K562 (cell line): ENCODE data around the gene OR7G3. TPM values are rescaled to one million over a fixed set of nuclear protein-coding genes. Genes with fewer than 3 reads are reported as not detected.

ENCODE experiments used
- ATAC-seq: fragments of 200-7000 bp; cut with Tn5 transposase; 3 replicates; pipeline ENCODE4 v1.9.1; 2020; ENCODE audit warnings: moderate library complexity
- BruUV-seq: library from RNA; stranded (reverse); fragments of 400-500 nt; replicated peaks from 2 replicates; lab custom pipeline; 2021; lab: Mats Ljungman, UMichigan
- CTCF ChIA-PET: fragments of 300-600 bp; formaldehyde crosslinking; extraction: SDS; loops from one replicate; lab custom pipeline; 2021; ENCODE audit warnings: low intra/inter-chr PET ratio; lab: Yijun Ruan, JAX
- POLR2A ChIA-PET: fragments of 300-600, 350-650 bp; sonication (Branson Sonifier 250); formaldehyde crosslinking; extraction: SDS; loops from one replicate; lab custom pipeline; 2021; ENCODE audit warnings: antibody characterized with exemption, inconsistent platforms; lab: Yijun Ruan, JAX
- DNase-seq, 4 experiments: peaks; one replicate each; pipeline versions ENCODE4 v3.0.0 to v3.0.0-alpha.2; 2011 to 2018; ENCODE audit warnings: low spot score in 3 of 4, mixed read lengths in 3 of 4; ENCODE audit errors: extremely low read depth in 1 of 4
- FAIRE-seq: peaks from 2 replicates; lab custom pipeline; 2011; peaks lifted over from hg19 to GRCh38; lab: Jason Lieb, UNC
- H2AFZ ChIP-seq: 2 replicates; pipeline ENCODE4 v1.6.0; 2011; ENCODE audit warnings: low read depth, low read length, control low read depth, inconsistent platforms
- H3K27ac ChIP-seq: fragments of 200-600 bp; 3 replicates; pipeline ENCODE4 v1.8.0; 2011; ENCODE audit warnings: low read depth, mild to moderate bottlenecking, control low read depth, inconsistent platforms, low read length, moderate library complexity, mixed read lengths; ENCODE audit errors: extremely low read depth
- H3K27me3 ChIP-seq, 2 experiments: fragments of 300-600 bp in 1 of 2; 2 replicates in 1 of 2; 3 replicates in 1 of 2; pipeline versions ENCODE4 v1.6.0 to v1.8.0; 2011; ENCODE audit warnings: inconsistent platforms in 2 of 2, low read length in 2 of 2, mild to moderate bottlenecking in 1 of 2, mixed read lengths in 1 of 2, moderate library complexity in 1 of 2; ENCODE audit not compliant: control insufficient read depth in 2 of 2, insufficient read depth in 2 of 2
- H3K36me3 ChIP-seq: fragments of 300-600 bp; 3 replicates; pipeline ENCODE4 v1.8.0; 2011; ENCODE audit warnings: mild to moderate bottlenecking, low read length, inconsistent platforms; ENCODE audit not compliant: control insufficient read depth, insufficient read depth
- H3K4me1 ChIP-seq, 2 experiments: fragments of 200-600 bp in 1 of 2; replicated peaks in 1 of 2; 2 replicates in 1 of 2; 3 replicates in 1 of 2; pipeline versions ENCODE4 v1.5.1 to v1.8.0; 2011; ENCODE audit warnings: inconsistent platforms in 2 of 2, low read length in 2 of 2, mild to moderate bottlenecking in 1 of 2, mixed read lengths in 1 of 2, moderate library complexity in 1 of 2; ENCODE audit not compliant: control insufficient read depth in 2 of 2, insufficient read depth in 2 of 2
- H3K4me2 ChIP-seq: 2 replicates; pipeline ENCODE4 v1.6.1; 2011; ENCODE audit warnings: low read length, control low read depth, inconsistent platforms, mixed read lengths; ENCODE audit not compliant: insufficient read depth
- H3K4me3 ChIP-seq: fragments of 200-600 bp; sonication (generic), shearing (Covaris generic); 2 replicates; pipeline ENCODE4 v1.5.1; 2016; ENCODE audit warnings: control low read depth, inconsistent platforms
- H3K79me2 ChIP-seq: fragments of 200-600 bp; 3 replicates; pipeline ENCODE4 v1.8.0; 2011; ENCODE audit warnings: low read length, inconsistent platforms; ENCODE audit not compliant: control insufficient read depth, insufficient read depth
- H3K9ac ChIP-seq, 2 experiments: 2 replicates each; pipeline versions ENCODE4 v1.6.0 to v1.6.1; 2011; ENCODE audit warnings: low read depth in 2 of 2, low read length in 2 of 2, control low read depth in 1 of 2, inconsistent platforms in 1 of 2, mild to moderate bottlenecking in 1 of 2, mixed read lengths in 1 of 2; ENCODE audit not compliant: insufficient read depth in 1 of 2
- H3K9me1 ChIP-seq: one replicate; pipeline ENCODE4 v1.6.0; 2011; ENCODE audit warnings: inconsistent platforms, mild to moderate bottlenecking, low read length, moderate library complexity; ENCODE audit not compliant: control insufficient read depth, insufficient read depth
- H3K9me3 ChIP-seq: replicated peaks from 2 replicates; pipeline ENCODE4 v1.5.1; 2011; ENCODE audit warnings: low read depth, low read length, inconsistent platforms; ENCODE audit not compliant: control insufficient read depth, insufficient read depth
- H4K20me1 ChIP-seq: replicated peaks from 2 replicates; pipeline ENCODE4 v1.6.1; 2011; ENCODE audit warnings: low read length, inconsistent platforms, mixed read lengths; ENCODE audit not compliant: control insufficient read depth, insufficient read depth
- KDM5B ChIP-seq: fragments of 200-600 bp; sonication (generic); IDR thresholded peaks from 2 replicates; pipeline ENCODE4 v1.6.1; 2012; ENCODE audit warnings: low read depth, mild to moderate bottlenecking, moderate library complexity, low read length, control low read depth, inconsistent platforms; ENCODE audit not compliant: insufficient replicate concordance
- MITF ChIP-seq: IDR thresholded peaks from 2 replicates; pipeline ENCODE4 v1.6.1; 2014; ENCODE audit warnings: antibody characterized with exemption
- PKNOX1 ChIP-seq: fragments of 450-650 bp; IDR thresholded peaks from 2 replicates; pipeline ENCODE4 v1.6.1; 2016
- PRDM10 ChIP-seq: fragments of 450-650 bp; IDR thresholded peaks from 2 replicates; pipeline ENCODE4 v1.6.1; 2018; ENCODE audit not compliant: partially characterized antibody
- ZBTB11 ChIP-seq, 3 experiments: fragments of 200-800 bp in 1 of 3; fragments of 250-450 bp in 1 of 3; fragments of 450-650 bp in 1 of 3; sonication (Bioruptor Pico) in 1 of 3; sonication (Bioruptor generic) in 1 of 3; formaldehyde crosslinking in 1 of 3; IDR thresholded peaks; 2 replicates each; pipeline versions ENCODE4 v1.6.1 to v1.8.0; 2016 to 2022; ENCODE audit warnings: mild to moderate bottlenecking in 2 of 3, missing genetic modification characterization in 2 of 3, missing compliant biosample characterization in 1 of 3, moderate library complexity in 1 of 3
- WGBS: fragments of 100-300 bp; shearing (Covaris generic); methylation state at CpG from one replicate; pipeline ENCODE4 v1.1.6; 2016; ENCODE audit warnings: low coverage, mixed read lengths; ENCODE audit not compliant: insufficient coverage; ENCODE audit errors: missing lambda C conversion rate; 5-methylcytosine and 5-hydroxymethylcytosine counted together
- in situ Hi-C: fragments of 300-500 bp; cut with MboI; formaldehyde crosslinking; loops from 4 replicates; pipeline ENCODE4 v1.15.0; 2018; ENCODE audit warnings: inconsistent platforms, mixed read lengths
- intact Hi-C: fragments of 100-400 bp; cut with micrococcal nuclease; formaldehyde crosslinking; loops from 2 replicates; pipeline ENCODE4 v1.14.2; 2022
- polyA plus RNA-seq, 8 experiments: library from polyadenylated mRNA; depleted of rRNA in 4 of 8; stranded (reverse) in 5 of 8; unstranded in 3 of 8; fragments of >200 nt; fragmentation: Nextera tagmentation in 2 of 8; fragmentation: Illumina TruSeq in 1 of 8; extraction: Ambion mirVana in 2 of 8; extraction: Trizol in 1 of 8; gene quantifications; 2 replicates each; pipeline versions ENCODE4 v1.2.1 to v1.2.3, GENCODE V29; 2011 to 2014; ENCODE audit warnings: inconsistent platforms in 1 of 8, missing spikeins in 1 of 8
- total RNA-seq, 7 experiments: library from RNA; depleted of rRNA in 6 of 7; stranded (reverse); fragments of >200 nt in 6 of 7; fragmentation: Illumina TruSeq in 2 of 7; extraction: Trizol in 2 of 7; gene quantifications; 2 replicates each; pipeline versions ENCODE4 v1.2.1 to v1.2.3, GENCODE V29; 2011 to 2021; ENCODE audit warnings: low replicate concordance in 1 of 7

The OR7G3 gene
- total and polyA plus RNA-seq, 9 of the 15 experiments (the other 6 are each of a cell fraction or from before 2014, with no cell fraction given) = not detected

- TF ChIP-seq PKNOX1 = peak; percentile 30; the same call in 1 of the 2 replicates
Observed at GRCh38 chr19:9144920-9145319, 18.2 kb upstream of the OR7G3 start (continued).

GRCh38 chr19:9140159-9140874 is 13.6 kb upstream of the OR7G3 start, which contains the start of gene ZNF317:
Gene ZNF317, plus strand, starts transcription at chr19:9140397. Its CDS starts 15,620 bp downstream, at chr19:9156017.
- Histone ChIP-seq H3K27ac (peak within 1 kb of the TSS; percentile 92), H3K4me1 (peaks cover 0 to 9% of the 10 kb centered on the region in 2 experiments; a peak in 2 of 5 replicates), H3K4me2 (peak within 1 kb of the TSS; percentile 93), H3K4me3 (peak within 1 kb of the TSS; percentile 61), H3K36me3 (peaks cover 26% of the 10 kb centered on the region), H3K27me3 (no peaks in the 10 kb centered on the region), H3K9me3 (peaks cover 6% of the 10 kb centered on the region), H3K79me2 (peaks cover 52% of the 10 kb centered on the region), H3K9ac (peak within 1 kb of the TSS; percentile 96 to 98), H4K20me1 (no peaks in the 10 kb centered on the region), H3K9me1 (no peaks in the 10 kb centered on the region), H2AFZ (peak within 1 kb of the TSS; percentile 100)
- TSS peak; percentile 56 for BruUV-seq
- ATAC-seq = peak; percentile 97
- peak; percentile 92 for FAIRE-seq
- DNase-seq = peak; percentile 81 to 96 (median 85)
- POLR2A ChIA-PET = no interaction called here
- in situ Hi-C loops (no loop called here), intact Hi-C loops (loop anchor here (5.0 kb wide), 1 partner anchor 167 kb away; the partner anchor contains the start of gene ZNF699)
- CTCF ChIA-PET = no interaction called here
- 1% methylated on average over 39 of the region's 43 CpGs for WGBS
- TF ChIP-seq MITF (0 out of 2 replicates have a peak, but pooled peaks have one; percentile 13), PRDM10 (peak; percentile 95), ZBTB11 (CRISPR knock-in tag; IDR thresholded peaks at IDR 0.05) (peak in 1 of 3 experiments; percentile 64; a peak in 1 of 6 replicates), KDM5B (peak; percentile 81)
